GM15510 (cell line): ENCODE data around the gene NDUFB6.
A peak's percentile ranks its signal among the peaks of the same experiment; 100 is the strongest.

ENCODE experiments used
- POLR2A ChIP-seq: IDR thresholded peaks from 3 replicates; pipeline ENCODE4 v1.6.1; 2011; ENCODE audit warnings: borderline replicate concordance; ENCODE audit not compliant: insufficient read length; ENCODE audit errors: extremely low read depth

NDUFB6 gene

GRCh38 chr9:32577316-32577715 lies 4.4 kb upstream of the NDUFB6 start:
- TF ChIP-seq POLR2A, result no peak

GRCh38 chr9:32574858-32575257 lies 1.9 kb upstream of the NDUFB6 start:
- no peak for TF ChIP-seq POLR2A

GRCh38 chr9:32573821-32574220 lies 862 bp upstream of the NDUFB6 start:
- no peak for TF ChIP-seq POLR2A

- no peak for TF ChIP-seq POLR2A
Measured at GRCh38 chr9:32571969-32572899, 725 bp downstream of the NDUFB6 start.

GRCh38 chr9:32570262-32570661 lies 2.7 kb downstream of the NDUFB6 start:
- no peak for TF ChIP-seq POLR2A

- no peak for TF ChIP-seq POLR2A
Measured at GRCh38 chr9:32566770-32567169, 6.2 kb downstream of the NDUFB6 start.

- no peak for TF ChIP-seq POLR2A
Measured at GRCh38 chr9:32565967-32566366, 7.0 kb downstream of the NDUFB6 start.

GRCh38 chr9:32558408-32558934 lies 14.5 kb downstream of the NDUFB6 start:
- TF ChIP-seq POLR2A, result no peak

- no peak for TF ChIP-seq POLR2A
Measured at GRCh38 chr9:32554591-32554990, 18.4 kb downstream of the NDUFB6 start.

GRCh38 chr9:32554107-32554506 lies 18.9 kb downstream of the NDUFB6 start:
- TF ChIP-seq POLR2A, result no peak

GRCh38 chr9:32552172-32552872 lies 20.6 kb downstream of the NDUFB6 start, which contains the start of the genes SMIM27 and TOPORS:
Gene SMIM27, plus strand, starts transcription at chr9:32552327. Its CDS starts 108 bp downstream, at chr9:32552435.
Gene TOPORS, minus strand, starts transcription at chr9:32552586. Its CDS starts 150 bp downstream, at chr9:32552436.
- peak; percentile 83 for TF ChIP-seq POLR2A

GRCh38 chr9:32551276-32552051 lies 21.5 kb downstream of the NDUFB6 start:
- TF ChIP-seq POLR2A, result no peak

- TF ChIP-seq POLR2A, result peak; percentile 38
Measured at GRCh38 chr9:32550562-32551275, 22.2 kb downstream of the NDUFB6 start.

GRCh38 chr9:32550150-32550561 lies 22.8 kb downstream of the NDUFB6 start:
- no peak for TF ChIP-seq POLR2A
